ENCODE data around the gene CDH11.

CDH11 gene

GRCh38 chr16:65098916-65099315 is 22.9 kb downstream of the CDH11 start:
- no peak overlapping the region for H3K27ac ChIP-seq (ENCODE audit: low read depth, low read length)
- no peak overlapping the region for H3K4me3 ChIP-seq (ENCODE audit: low read depth, low read length)
- H3K36me3 ChIP-seq (ENCODE audit: control insufficient read depth, insufficient read depth, low read length), result no peaks in the 10 kb centered on the region; the same call in 1 of the 2 replicates
- H3K27me3 ChIP-seq (ENCODE audit: control insufficient read depth, insufficient read depth, low read length), result no peaks in the 10 kb centered on the region
- H3K4me1 ChIP-seq (ENCODE audit: control insufficient read depth, insufficient read depth, low read length), result no peaks in the 10 kb centered on the region
- no peaks in the 10 kb centered on the region for H3K9me3 ChIP-seq (ENCODE audit: control insufficient read depth, insufficient read depth, low read depth, low read length)
- H3K9ac ChIP-seq (ENCODE audit: low read length), result no peak overlapping the region

- no peaks in the 10 kb centered on the region for H3K4me1 ChIP-seq (ENCODE audit: control insufficient read depth, insufficient read depth, low read length)
- H3K9me3 ChIP-seq (ENCODE audit: control insufficient read depth, insufficient read depth, low read depth, low read length), result no peaks in the 10 kb centered on the region
- H3K36me3 ChIP-seq (ENCODE audit: control insufficient read depth, insufficient read depth, low read length), result no peaks in the 10 kb centered on the region; the same call in 1 of the 2 replicates
- H3K27me3 ChIP-seq (ENCODE audit: control insufficient read depth, insufficient read depth, low read length), result no peaks in the 10 kb centered on the region
- no peak overlapping the region for H3K4me3 ChIP-seq (ENCODE audit: low read depth, low read length)
- H3K27ac ChIP-seq (ENCODE audit: low read depth, low read length), result no peak overlapping the region
- H3K9ac ChIP-seq (ENCODE audit: low read length), result no peak overlapping the region
Observed at GRCh38 chr16:65097296-65097695, 24.6 kb downstream of the CDH11 start.

GRCh38 chr16:65095906-65096305 is 26.0 kb downstream of the CDH11 start:
- Histone ChIP-seq H3K4me1 (ENCODE audit: control insufficient read depth, insufficient read depth, low read length) (no peaks in the 10 kb centered on the region), H3K9me3 (ENCODE audit: control insufficient read depth, insufficient read depth, low read depth, low read length) (no peaks in the 10 kb centered on the region), H3K27me3 (ENCODE audit: control insufficient read depth, insufficient read depth, low read length) (no peaks in the 10 kb centered on the region), H3K4me3 (ENCODE audit: low read depth, low read length) (no peak overlapping the region), H3K36me3 (ENCODE audit: control insufficient read depth, insufficient read depth, low read length) (no peaks in the 10 kb centered on the region; the same call in 1 of the 2 replicates), H3K27ac (ENCODE audit: low read depth, low read length) (no peak overlapping the region), H3K9ac (ENCODE audit: low read length) (no peak overlapping the region)

GRCh38 chr16:65095090-65095728 is 26.7 kb downstream of the CDH11 start:
- Histone ChIP-seq H3K4me3 (ENCODE audit: low read depth, low read length) (no peak overlapping the region), H3K4me1 (ENCODE audit: control insufficient read depth, insufficient read depth, low read length) (no peaks in the 10 kb centered on the region), H3K27me3 (ENCODE audit: control insufficient read depth, insufficient read depth, low read length) (no peaks in the 10 kb centered on the region), H3K36me3 (ENCODE audit: control insufficient read depth, insufficient read depth, low read length) (no peaks in the 10 kb centered on the region; the same call in 1 of the 2 replicates), H3K27ac (ENCODE audit: low read depth, low read length) (no peak overlapping the region), H3K9ac (ENCODE audit: low read length) (no peak overlapping the region), H3K9me3 (ENCODE audit: control insufficient read depth, insufficient read depth, low read depth, low read length) (no peaks in the 10 kb centered on the region)

GRCh38 chr16:65094009-65094408 is 27.9 kb downstream of the CDH11 start:
- Histone ChIP-seq H3K4me3 (ENCODE audit: low read depth, low read length) (no peak overlapping the region), H3K36me3 (ENCODE audit: control insufficient read depth, insufficient read depth, low read length) (no peaks in the 10 kb centered on the region; the same call in 1 of the 2 replicates), H3K9me3 (ENCODE audit: control insufficient read depth, insufficient read depth, low read depth, low read length) (no peaks in the 10 kb centered on the region), H3K9ac (ENCODE audit: low read length) (no peak overlapping the region), H3K4me1 (ENCODE audit: control insufficient read depth, insufficient read depth, low read length) (no peaks in the 10 kb centered on the region), H3K27me3 (ENCODE audit: control insufficient read depth, insufficient read depth, low read length) (no peaks in the 10 kb centered on the region), H3K27ac (ENCODE audit: low read depth, low read length) (no peak overlapping the region)

GRCh38 chr16:65083164-65083857 is 38.6 kb downstream of the CDH11 start:
- Histone ChIP-seq H3K27me3 (ENCODE audit: control insufficient read depth, insufficient read depth, low read length) (no peaks in the 10 kb centered on the region), H3K9me3 (ENCODE audit: control insufficient read depth, insufficient read depth, low read depth, low read length) (no peaks in the 10 kb centered on the region), H3K36me3 (ENCODE audit: control insufficient read depth, insufficient read depth, low read length) (peaks cover 5% of the 10 kb centered on the region; the same call in 1 of the 2 replicates), H3K4me1 (ENCODE audit: control insufficient read depth, insufficient read depth, low read length) (0 out of 2 replicates have a peak, but pooled peaks cover 3% of the 10 kb centered on the region), H3K9ac (ENCODE audit: low read length) (no peak overlapping the region), H3K27ac (ENCODE audit: low read depth, low read length) (no peak overlapping the region), H3K4me3 (ENCODE audit: low read depth, low read length) (no peak overlapping the region)

GRCh38 chr16:65079549-65079948 is 42.3 kb downstream of the CDH11 start:
- H3K36me3 ChIP-seq (ENCODE audit: control insufficient read depth, insufficient read depth, low read length), result no peaks in the 10 kb centered on the region; the same call in 1 of the 2 replicates
- no peak overlapping the region for H3K27ac ChIP-seq (ENCODE audit: low read depth, low read length)
- H3K9me3 ChIP-seq (ENCODE audit: control insufficient read depth, insufficient read depth, low read depth, low read length), result no peaks in the 10 kb centered on the region
- H3K4me3 ChIP-seq (ENCODE audit: low read depth, low read length), result no peak overlapping the region
- H3K9ac ChIP-seq (ENCODE audit: low read length), result no peak overlapping the region
- H3K4me1 ChIP-seq (ENCODE audit: control insufficient read depth, insufficient read depth, low read length), result 0 out of 2 replicates have a peak, but pooled peaks cover 3% of the 10 kb centered on the region
- H3K27me3 ChIP-seq (ENCODE audit: control insufficient read depth, insufficient read depth, low read length), result no peaks in the 10 kb centered on the region

- Histone ChIP-seq H3K27me3 (ENCODE audit: control insufficient read depth, insufficient read depth, low read length) (no peaks in the 10 kb centered on the region), H3K4me3 (ENCODE audit: low read depth, low read length) (no peak overlapping the region), H3K36me3 (ENCODE audit: control insufficient read depth, insufficient read depth, low read length) (no peaks in the 10 kb centered on the region; the same call in 1 of the 2 replicates), H3K9ac (ENCODE audit: low read length) (no peak overlapping the region), H3K9me3 (ENCODE audit: control insufficient read depth, insufficient read depth, low read depth, low read length) (no peaks in the 10 kb centered on the region), H3K4me1 (ENCODE audit: control insufficient read depth, insufficient read depth, low read length) (0 out of 2 replicates have a peak, but pooled peaks cover 3% of the 10 kb centered on the region), H3K27ac (ENCODE audit: low read depth, low read length) (no peak overlapping the region)
Observed at GRCh38 chr16:65077181-65077580, 44.7 kb downstream of the CDH11 start.

GRCh38 chr16:65075877-65076276 is 46.0 kb downstream of the CDH11 start:
- H3K27ac ChIP-seq (ENCODE audit: low read depth, low read length), result no peak overlapping the region
- no peaks in the 10 kb centered on the region for H3K9me3 ChIP-seq (ENCODE audit: control insufficient read depth, insufficient read depth, low read depth, low read length)
- no peaks in the 10 kb centered on the region for H3K36me3 ChIP-seq (ENCODE audit: control insufficient read depth, insufficient read depth, low read length)
- no peak overlapping the region for H3K4me3 ChIP-seq (ENCODE audit: low read depth, low read length)
- peaks cover 8% of the 10 kb centered on the region; the same call in 1 of the 2 replicates for H3K4me1 ChIP-seq (ENCODE audit: control insufficient read depth, insufficient read depth, low read length)
- H3K9ac ChIP-seq (ENCODE audit: low read length), result no peak overlapping the region
- no peaks in the 10 kb centered on the region for H3K27me3 ChIP-seq (ENCODE audit: control insufficient read depth, insufficient read depth, low read length)

- H3K36me3 ChIP-seq (ENCODE audit: control insufficient read depth, insufficient read depth, low read length), result no peaks in the 10 kb centered on the region; the same call in 1 of the 2 replicates
- no peaks in the 10 kb centered on the region for H3K27me3 ChIP-seq (ENCODE audit: control insufficient read depth, insufficient read depth, low read length)
- no peaks in the 10 kb centered on the region for H3K9me3 ChIP-seq (ENCODE audit: control insufficient read depth, insufficient read depth, low read depth, low read length)
- H3K4me3 ChIP-seq (ENCODE audit: low read depth, low read length), result no peak overlapping the region
- H3K4me1 ChIP-seq (ENCODE audit: control insufficient read depth, insufficient read depth, low read length), result peaks cover 8% of the 10 kb centered on the region
- no peak overlapping the region for H3K9ac ChIP-seq (ENCODE audit: low read length)
- H3K27ac ChIP-seq (ENCODE audit: low read depth, low read length), result no peak overlapping the region
Observed at GRCh38 chr16:65071433-65072311, 50.2 kb downstream of the CDH11 start.

Measured in HUES6 (cell line).